Hair follicle dermal papilla cell (primary cell): ENCODE measurements around the gene TAF5L. TPM values are rescaled to one million over a fixed set of nuclear protein-coding genes. Genes with fewer than 3 reads are reported as not detected.

ENCODE experiments used
- small RNA-seq: library from RNA; depleted of rRNA; stranded (forward); fragments of <200 nt; gene quantifications from one replicate; pipeline ENCODE3, GENCODE V24; 2012
- total RNA-seq: library from RNA; depleted of rRNA; stranded (reverse); fragments of >200 nt; gene quantifications from 2 replicates; pipeline ENCODE4 v1.2.3, GENCODE V29; 2012

TAF5L gene
- 24.5 and 26.3 TPM in 2 replicates for total RNA-seq

DNA sequence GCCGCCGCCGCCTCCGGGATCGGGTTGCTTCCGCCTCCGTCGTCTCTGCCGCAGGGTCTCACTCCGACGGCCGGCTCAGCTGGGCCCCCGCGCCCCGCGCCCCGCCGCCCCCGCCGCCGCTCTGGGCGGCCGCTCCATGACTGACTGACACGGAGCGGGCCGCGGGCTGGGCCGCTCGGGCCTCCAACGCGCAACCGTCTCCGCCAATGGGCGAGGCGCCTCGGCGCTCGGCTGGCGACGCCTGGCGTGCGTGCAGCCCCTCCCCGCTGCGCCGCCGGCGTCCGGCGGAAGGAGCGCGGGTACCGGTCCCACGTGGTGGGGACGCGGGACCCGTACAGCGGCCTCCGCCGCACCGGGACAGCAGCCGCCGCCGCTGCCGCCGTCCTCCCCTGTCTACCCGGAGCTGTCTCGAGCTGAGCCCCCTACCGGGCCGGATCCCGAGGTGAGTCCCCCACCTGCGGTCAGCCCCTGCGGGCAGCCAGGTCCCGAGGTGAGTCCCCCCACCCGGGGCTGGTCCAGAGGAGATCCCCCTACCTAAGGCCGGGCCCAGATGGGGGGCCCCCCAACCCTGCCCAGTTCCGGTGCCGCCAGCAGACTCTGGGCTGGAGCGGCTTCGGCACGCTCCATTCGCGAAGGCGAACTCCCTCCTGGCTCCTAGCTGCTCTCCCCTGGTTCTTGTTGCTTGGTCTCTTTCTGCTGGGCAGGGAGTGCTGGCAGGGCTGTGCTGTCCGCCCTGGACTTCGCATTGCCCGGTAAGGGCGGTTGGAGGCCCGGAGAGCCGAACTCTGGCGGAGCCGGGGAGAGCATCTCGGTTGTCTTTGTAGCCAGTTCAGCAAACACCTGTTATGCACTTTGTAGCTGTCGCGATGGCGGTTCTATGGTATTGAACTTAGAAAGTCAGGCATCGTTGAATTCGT, at the start of gene TAF5L, which contains the start of gene URB2:
Gene TAF5L (minus strand): TSS at position 208 of the 917 bp plus-strand sequence. CDS start 11,640 bp downstream, outside the sequence.
Gene URB2 (plus strand): TSS at position 333 of the 917 bp plus-strand sequence. CDS start 1,387 bp downstream, outside the sequence.

DNA sequence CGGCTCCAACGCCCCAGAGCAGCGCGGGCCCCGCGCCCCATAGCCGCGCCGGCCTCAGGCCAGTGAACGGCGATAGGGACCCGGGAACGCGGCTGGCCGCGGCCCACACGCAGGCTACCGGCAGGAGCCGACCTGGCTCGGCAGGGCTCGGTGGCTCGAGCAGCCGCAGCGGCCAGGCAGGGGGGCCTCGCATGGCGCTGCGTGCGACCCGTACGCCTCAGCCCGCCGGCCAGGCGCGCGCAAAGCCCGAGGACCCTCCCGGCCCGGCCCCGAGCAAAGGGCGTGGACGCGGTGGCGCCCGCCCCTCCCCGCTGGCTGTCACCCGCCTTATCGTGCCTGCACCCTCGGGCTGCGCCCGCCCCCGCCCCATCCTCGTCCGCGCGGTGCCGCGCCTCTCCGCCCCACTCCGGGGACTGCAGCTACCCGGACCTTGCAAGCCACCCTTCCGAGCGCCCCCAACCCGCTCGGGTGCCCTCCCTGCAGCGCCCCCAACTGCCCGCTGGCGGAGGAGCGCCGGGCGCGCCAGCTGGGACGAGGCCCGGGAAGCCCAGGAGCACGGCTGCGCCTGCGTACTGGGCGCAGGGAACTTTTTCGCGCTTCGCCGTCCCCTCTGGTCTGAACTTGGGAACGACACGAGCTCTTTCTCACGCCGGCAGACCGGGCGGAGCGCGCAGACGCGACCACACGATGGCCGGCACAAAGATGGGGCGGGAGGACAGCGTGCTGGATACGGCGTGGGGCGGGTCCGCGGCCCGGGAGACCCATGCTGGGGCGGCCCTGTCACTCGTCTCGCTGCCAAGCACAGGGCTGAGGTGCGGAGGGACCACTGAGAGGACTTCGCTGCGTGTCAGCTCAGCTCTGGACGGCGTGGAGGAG, 67.2 kb downstream of the TAF5L start, which contains the start of gene ABCB10:
Gene ABCB10 (minus strand): TSS at position 248 of the 876 bp plus-strand sequence. CDS start 55 bp downstream, at position 193.

Small RNA genes within 50 kb of the gene (small RNA-seq; reads per million reads assigned to genes)
- not detected for gene HMGN2P19
- not detected for gene RNA5SP78

Other genes with a start within 250 kb of the TAF5L start
- gene ACTA1, start 192.0 kb downstream of the TAF5L start, total RNA-seq = 0.16 TPM in 1 of 2 replicates, not detected in the other
- 26.6 and 34.1 TPM in 2 replicates for gene NUP133, start 117.8 kb downstream of the TAF5L start, total RNA-seq
- gene ABCB10, start 67.4 kb downstream of the TAF5L start, total RNA-seq = 18.8 and 19.1 TPM in 2 replicates
- gene URB2, start 125 bp upstream of the TAF5L start, total RNA-seq = 11.2 and 14.0 TPM in 2 replicates